ENCODE measurements around the gene PPP1R3F. TPM values are rescaled to one million over a fixed set of nuclear protein-coding genes. Genes with fewer than 3 reads are reported as not detected.

Gene PPP1R3F
- total RNA-seq, 4 donors from 2014 or later: 2.6 to 6.5 (median 4.6) TPM

DNA sequence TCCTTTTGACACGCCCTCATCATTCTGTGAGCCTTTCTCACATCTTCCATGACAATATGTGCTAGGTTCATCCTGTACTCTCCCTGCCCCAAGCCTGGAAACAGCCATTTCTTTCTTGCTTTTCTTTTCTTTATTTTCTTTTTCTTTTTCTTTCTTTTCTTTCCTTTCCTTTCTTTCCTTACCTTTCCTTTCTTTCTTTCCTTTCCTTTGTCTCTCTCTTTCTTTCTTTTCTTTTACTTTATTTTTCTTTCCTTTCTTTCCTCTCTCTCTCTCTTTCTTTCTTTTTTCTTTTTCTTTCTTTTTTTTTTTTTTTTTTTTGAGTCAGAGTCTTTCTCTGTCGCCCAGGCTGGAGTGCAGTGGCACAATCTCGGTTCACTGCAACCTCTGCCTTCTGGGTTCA lies 14.6 kb downstream of the PPP1R3F start:
- DNase-seq (ENCODE audit: low spot score) (no peak), ATAC-seq (ENCODE audit: low FRiP score) (no peak)
- TF ChIP-seq, protein P1, sequence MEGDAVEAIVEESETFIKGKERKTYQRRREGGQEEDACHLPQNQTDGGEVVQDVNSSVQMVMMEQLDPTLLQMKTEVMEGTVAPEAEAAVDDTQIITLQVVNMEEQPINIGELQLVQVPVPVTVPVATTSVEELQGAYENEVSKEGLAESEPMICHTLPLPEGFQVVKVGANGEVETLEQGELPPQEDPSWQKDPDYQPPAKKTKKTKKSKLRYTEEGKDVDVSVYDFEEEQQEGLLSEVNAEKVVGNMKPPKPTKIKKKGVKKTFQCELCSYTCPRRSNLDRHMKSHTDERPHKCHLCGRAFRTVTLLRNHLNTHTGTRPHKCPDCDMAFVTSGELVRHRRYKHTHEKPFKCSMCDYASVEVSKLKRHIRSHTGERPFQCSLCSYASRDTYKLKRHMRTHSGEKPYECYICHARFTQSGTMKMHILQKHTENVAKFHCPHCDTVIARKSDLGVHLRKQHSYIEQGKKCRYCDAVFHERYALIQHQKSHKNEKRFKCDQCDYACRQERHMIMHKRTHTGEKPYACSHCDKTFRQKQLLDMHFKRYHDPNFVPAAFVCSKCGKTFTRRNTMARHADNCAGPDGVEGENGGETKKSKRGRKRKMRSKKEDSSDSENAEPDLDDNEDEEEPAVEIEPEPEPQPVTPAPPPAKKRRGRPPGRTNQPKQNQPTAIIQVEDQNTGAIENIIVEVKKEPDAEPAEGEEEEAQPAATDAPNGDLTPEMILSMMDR (IDR thresholded peaks at IDR 0.05): no peak

DNA sequence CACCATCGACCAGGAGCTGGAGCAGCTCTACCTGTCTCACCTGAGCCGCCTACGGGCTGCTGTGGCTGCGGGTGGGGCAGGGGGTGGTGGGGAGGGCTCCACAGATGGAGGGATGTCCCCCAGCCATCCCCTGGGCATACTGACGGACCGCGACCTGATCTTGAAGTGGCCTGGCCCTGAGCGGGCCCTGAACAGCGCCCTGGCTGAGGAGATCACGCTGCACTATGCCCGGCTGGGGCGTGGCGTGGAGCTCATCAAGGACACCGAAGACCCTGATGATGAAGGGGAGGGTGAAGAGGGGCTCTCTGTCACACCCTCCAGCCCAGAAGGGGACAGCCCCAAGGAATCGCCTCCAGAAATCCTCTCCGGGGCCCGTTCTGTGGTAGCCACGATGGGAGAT lies 16.5 kb downstream of the PPP1R3F start:
- DNase-seq (ENCODE audit: low spot score) (no peak), ATAC-seq (ENCODE audit: low FRiP score) (peak; percentile 22)
- TF ChIP-seq, protein P1 (IDR thresholded peaks at IDR 0.05): no peak

DNA sequence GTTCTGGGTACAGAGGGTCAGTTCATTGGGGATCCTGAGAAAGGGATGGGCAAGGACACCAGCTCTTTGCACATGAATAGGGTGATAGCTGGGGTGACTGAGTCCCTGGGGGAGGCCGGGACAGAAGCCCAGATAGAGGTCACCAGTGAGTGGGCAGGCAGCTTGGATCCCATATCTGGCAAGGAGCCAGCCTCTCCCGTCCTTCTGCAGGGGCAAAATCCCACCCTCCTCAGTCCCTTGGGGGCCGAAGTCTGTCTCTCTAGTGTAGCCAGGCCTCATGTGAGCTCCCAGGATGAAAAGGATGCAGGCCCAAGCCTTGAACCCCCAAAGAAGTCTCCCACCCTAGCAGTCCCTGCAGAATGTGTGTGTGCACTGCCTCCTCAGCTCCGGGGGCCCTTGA lies 17.0 kb downstream of the PPP1R3F start:
- TF ChIP-seq, protein P1 (IDR thresholded peaks at IDR 0.05): no peak
- peak; percentile 37 for ATAC-seq (ENCODE audit: low FRiP score)
- DNase-seq (ENCODE audit: low spot score): no peak

DNA sequence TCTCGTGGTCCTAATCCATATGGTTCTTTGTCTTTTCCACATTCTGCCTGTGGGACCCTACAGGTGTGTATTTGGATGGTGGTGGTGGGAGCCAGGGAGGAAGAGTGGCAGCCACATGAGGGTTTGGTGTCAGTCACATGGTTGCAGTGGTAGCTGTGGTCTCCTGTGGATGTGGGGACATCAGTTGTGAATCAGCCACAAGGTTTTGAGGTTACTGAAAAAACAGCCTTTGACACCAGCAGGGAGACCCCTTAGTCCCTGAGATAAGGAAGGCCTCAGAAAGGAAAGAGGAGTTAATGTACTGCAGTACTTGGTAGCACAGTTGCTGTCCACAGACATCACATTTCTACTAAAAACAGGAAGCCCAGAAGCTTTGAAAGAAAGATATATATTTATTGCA lies 18.1 kb downstream of the PPP1R3F start:
- no peak for DNase-seq (ENCODE audit: low spot score)
- TF ChIP-seq, protein P1 (IDR thresholded peaks at IDR 0.05): no peak
- ATAC-seq (ENCODE audit: low FRiP score): no peak

DNA sequence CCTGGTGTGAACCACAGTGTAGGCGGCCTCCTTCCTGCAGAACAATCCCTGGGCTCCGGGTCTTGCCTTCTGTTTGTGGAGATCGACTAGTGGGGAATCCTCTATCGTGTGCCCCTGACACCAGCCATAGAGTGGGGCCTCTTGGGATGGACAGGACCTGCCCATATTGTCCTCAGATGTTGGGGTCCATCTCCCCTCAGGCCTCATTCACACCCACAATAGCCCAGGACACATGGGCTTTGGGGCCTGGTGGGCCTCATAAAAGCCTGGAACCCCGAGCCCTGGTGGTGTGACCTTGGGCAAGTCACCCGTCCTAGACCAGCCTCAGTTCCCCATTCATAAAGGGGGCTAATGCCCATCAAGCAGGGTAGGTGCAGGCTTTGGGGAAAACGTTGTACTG lies 20.6 kb downstream of the PPP1R3F start:
- DNase-seq (ENCODE audit: low spot score) (no peak), ATAC-seq (ENCODE audit: low FRiP score) (no peak)
- TF ChIP-seq, protein P1 (IDR thresholded peaks at IDR 0.05): no peak

DNA sequence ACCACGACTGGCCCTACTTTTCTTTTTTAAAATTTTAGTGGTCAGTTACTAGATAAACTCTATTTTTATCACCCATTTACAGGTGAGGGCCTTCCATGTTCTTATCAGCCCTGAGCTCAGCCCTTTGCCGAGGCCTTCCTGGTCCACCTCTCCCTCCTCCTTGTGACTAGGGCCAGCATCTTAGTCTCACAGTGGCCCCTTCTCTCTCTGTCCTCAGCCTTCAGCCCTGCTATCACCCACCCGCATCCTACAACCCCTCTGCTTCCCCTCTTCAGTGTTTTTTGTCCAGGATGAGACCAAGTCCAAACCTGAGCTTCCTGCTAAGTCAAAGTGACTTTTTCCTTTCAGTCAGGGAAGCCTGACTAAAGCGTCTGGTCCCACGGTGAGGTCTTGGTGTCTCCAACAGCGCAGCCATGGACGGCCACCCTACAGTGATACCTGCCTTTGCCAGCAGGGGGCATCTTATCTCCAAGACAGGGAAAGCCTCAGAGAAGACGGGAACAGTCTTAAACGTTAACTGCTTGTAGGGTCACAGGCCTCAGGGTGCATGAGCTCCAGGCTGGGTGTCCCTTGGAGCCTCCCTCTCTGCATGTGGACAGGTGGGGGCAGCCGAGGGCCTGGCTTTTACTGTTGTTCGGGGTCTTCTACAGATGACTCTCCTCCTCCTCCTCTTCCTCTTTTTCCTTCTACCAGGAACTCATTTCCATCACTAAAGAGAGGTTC lies 22.2 kb downstream of the PPP1R3F start:
- DNase-seq (ENCODE audit: low spot score): peak; percentile 76
- ATAC-seq (ENCODE audit: low FRiP score): no peak
- TF ChIP-seq, protein P1 (IDR thresholded peaks at IDR 0.05): no peak

All from omental fat pad (tissue), 4 donors.